Esophagus squamous epithelium (tissue), 4 donors: ENCODE data around the gene DUSP21.

Experiments used
- POLR2A ChIP-seq, 4 donors: fragments of 450-650 bp; IDR thresholded peaks; one replicate each; pipeline ENCODE4 v1.6.1; 2017; ENCODE audit warnings: antibody characterized with exemption in 4 of 4, mild to moderate bottlenecking in 4 of 4, moderate library complexity in 3 of 4
- TF ChIP-seq, protein P1 (sequence below), 6 experiments: fragments of 450-650 bp in 4 of 6; fragments of 200-600 bp in 2 of 6; sonication (generic) in 2 of 6; IDR thresholded peaks; one replicate each; pipeline ENCODE4 v1.5.1; 2016 to 2019; ENCODE audit warnings: antibody characterized with exemption in 6 of 6, mild to moderate bottlenecking in 4 of 6, moderate library complexity in 4 of 6

DNA sequence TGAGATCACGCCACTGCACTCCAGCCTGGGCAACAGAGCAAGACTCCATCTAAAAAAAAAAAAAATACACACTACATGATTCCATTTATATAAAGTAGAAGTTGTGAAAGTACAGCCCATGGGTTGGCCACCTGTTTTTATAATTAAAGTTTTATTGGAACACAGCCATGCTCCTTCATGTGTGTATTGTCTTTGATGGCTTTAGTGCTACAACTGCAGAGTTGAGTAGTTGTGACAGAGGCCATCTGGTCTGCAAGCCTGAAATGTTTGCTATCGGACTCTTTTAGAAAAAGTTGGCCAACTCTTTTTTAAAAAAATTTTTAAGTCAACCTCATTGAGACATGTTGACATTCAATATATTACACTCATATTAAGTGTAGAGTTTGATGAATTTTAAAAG is 41.2 kb upstream of the DUSP21 start:
- TF ChIP-seq, protein P1, sequence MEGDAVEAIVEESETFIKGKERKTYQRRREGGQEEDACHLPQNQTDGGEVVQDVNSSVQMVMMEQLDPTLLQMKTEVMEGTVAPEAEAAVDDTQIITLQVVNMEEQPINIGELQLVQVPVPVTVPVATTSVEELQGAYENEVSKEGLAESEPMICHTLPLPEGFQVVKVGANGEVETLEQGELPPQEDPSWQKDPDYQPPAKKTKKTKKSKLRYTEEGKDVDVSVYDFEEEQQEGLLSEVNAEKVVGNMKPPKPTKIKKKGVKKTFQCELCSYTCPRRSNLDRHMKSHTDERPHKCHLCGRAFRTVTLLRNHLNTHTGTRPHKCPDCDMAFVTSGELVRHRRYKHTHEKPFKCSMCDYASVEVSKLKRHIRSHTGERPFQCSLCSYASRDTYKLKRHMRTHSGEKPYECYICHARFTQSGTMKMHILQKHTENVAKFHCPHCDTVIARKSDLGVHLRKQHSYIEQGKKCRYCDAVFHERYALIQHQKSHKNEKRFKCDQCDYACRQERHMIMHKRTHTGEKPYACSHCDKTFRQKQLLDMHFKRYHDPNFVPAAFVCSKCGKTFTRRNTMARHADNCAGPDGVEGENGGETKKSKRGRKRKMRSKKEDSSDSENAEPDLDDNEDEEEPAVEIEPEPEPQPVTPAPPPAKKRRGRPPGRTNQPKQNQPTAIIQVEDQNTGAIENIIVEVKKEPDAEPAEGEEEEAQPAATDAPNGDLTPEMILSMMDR (IDR thresholded peaks at IDR 0.05) = no peak
- no peak for TF ChIP-seq POLR2A (IDR thresholded peaks at IDR 0.05)
